Measurements from ENCODE around the gene KLHL6. TPM values are rescaled to one million over a fixed set of nuclear protein-coding genes. Genes with fewer than 3 reads are reported as not detected.

Gene KLHL6
- total and polyA plus RNA-seq, 4 donors, result 0.42 to 3.8 (median 1.0) TPM

DNA sequence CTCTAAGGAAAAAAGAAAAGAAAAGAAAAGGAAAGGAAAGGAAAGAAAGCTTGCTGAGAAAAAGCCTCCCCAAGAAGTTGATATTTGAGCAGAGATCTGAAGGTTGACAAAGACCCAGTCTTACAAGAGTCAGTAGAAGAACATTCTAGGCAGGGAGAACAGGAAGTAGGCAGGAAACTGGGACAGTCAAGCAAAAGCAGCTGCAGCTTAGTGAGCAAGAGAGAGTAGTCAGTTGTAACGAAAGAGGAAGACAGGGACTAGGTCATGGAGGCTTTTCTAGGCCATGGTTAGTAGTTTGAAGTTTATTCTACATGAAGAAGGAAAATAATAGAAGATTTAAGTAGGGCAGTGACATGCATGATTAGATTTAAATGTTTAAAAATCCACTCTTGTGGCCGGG lies 31.8 kb upstream of the KLHL6 start (continued):
- no peak for TF ChIP-seq CTCF (IDR thresholded peaks at IDR 0.05; ENCODE audit: low read depth, low read length, missing input control)
- TF ChIP-seq SP1 (IDR thresholded peaks at IDR 0.05), result no peak
- no peak for TF ChIP-seq NR2F2 (IDR thresholded peaks at IDR 0.05)

- Histone ChIP-seq H3K9me3 (ENCODE audit: control insufficient read depth in 4 of 4, low read length in 3 of 4) (no peaks in the 10 kb centered on the region), H3K9ac (ENCODE audit: low read depth in 1 of 2, low read length in 2 of 2) (no peak overlapping the region), H3K27ac (ENCODE audit: low read depth in 1 of 2, low read length in 2 of 2) (no peak overlapping the region), H3K4me3 (ENCODE audit: low read depth in 1 of 3, low read length in 3 of 3) (no peak overlapping the region), H3K27me3 (ENCODE audit: control insufficient read depth in 4 of 4, insufficient read depth in 4 of 4, low read length in 3 of 4) (no peaks in the 10 kb centered on the region), H3K36me3 (ENCODE audit: control insufficient read depth in 4 of 4, insufficient read depth in 3 of 4, low read depth in 1 of 4, low read length in 3 of 4) (no peaks in the 10 kb centered on the region), H3K4me1 (ENCODE audit: control insufficient read depth in 4 of 4, insufficient read depth in 4 of 4, low read length in 3 of 4) (peaks cover 8 to 32% (median 28%) of the 10 kb centered on the region in 4 donors)
- WGBS, result 82% methylated on average over 5 of the region's 5 CpGs
- no peak for DNase-seq (ENCODE audit: low spot score)
- TF ChIP-seq, protein P1, sequence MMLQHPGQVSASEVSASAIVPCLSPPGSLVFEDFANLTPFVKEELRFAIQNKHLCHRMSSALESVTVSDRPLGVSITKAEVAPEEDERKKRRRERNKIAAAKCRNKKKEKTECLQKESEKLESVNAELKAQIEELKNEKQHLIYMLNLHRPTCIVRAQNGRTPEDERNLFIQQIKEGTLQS (IDR thresholded peaks at IDR 0.05), result no peak
- TF ChIP-seq, protein P2, sequence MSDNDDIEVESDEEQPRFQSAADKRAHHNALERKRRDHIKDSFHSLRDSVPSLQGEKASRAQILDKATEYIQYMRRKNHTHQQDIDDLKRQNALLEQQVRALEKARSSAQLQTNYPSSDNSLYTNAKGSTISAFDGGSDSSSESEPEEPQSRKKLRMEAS (IDR thresholded peaks at IDR 0.05), result no peak
- TF ChIP-seq HNF4G (IDR thresholded peaks at IDR 0.05) (no peak), JUND (IDR thresholded peaks at IDR 0.05) (no peak), GABPA (IDR thresholded peaks at IDR 0.05 in 1 of 2, conservative IDR thresholded peaks at IDR 0.05 in 1 of 2) (no peak), TAF1 (conservative IDR thresholded peaks at IDR 0.05) (no peak), RAD21 (IDR thresholded peaks at IDR 0.05) (no peak)
- TF ChIP-seq, protein P3, sequence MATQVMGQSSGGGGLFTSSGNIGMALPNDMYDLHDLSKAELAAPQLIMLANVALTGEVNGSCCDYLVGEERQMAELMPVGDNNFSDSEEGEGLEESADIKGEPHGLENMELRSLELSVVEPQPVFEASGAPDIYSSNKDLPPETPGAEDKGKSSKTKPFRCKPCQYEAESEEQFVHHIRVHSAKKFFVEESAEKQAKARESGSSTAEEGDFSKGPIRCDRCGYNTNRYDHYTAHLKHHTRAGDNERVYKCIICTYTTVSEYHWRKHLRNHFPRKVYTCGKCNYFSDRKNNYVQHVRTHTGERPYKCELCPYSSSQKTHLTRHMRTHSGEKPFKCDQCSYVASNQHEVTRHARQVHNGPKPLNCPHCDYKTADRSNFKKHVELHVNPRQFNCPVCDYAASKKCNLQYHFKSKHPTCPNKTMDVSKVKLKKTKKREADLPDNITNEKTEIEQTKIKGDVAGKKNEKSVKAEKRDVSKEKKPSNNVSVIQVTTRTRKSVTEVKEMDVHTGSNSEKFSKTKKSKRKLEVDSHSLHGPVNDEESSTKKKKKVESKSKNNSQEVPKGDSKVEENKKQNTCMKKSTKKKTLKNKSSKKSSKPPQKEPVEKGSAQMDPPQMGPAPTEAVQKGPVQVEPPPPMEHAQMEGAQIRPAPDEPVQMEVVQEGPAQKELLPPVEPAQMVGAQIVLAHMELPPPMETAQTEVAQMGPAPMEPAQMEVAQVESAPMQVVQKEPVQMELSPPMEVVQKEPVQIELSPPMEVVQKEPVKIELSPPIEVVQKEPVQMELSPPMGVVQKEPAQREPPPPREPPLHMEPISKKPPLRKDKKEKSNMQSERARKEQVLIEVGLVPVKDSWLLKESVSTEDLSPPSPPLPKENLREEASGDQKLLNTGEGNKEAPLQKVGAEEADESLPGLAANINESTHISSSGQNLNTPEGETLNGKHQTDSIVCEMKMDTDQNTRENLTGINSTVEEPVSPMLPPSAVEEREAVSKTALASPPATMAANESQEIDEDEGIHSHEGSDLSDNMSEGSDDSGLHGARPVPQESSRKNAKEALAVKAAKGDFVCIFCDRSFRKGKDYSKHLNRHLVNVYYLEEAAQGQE (IDR thresholded peaks at IDR 0.05), result no peak
Observed at GRCh38 chr3:183586477-183586876, 31.0 kb upstream of the KLHL6 start.

DNA sequence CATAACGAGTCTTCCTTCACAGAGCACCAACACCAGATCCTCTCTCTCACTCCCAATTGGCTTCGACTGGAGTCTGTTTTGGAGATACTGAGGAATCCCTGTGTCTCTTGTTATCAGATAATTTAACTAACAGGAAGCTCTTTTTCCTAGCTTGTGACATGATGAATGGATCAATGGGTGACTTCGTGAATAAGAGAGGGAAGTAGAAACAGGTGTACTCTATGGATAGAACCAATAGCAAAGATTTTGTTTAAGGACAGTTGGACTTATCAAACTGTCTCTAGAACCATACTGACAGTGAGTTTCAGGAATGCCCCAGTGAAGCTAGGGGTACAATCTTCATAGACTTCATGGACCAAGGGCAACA lies 29.4 kb upstream of the KLHL6 start:
- no peak for DNase-seq (ENCODE audit: low spot score)
- Histone ChIP-seq H3K9me3 (ENCODE audit: control insufficient read depth in 4 of 4, low read length in 3 of 4) (no peaks in the 10 kb centered on the region), H3K4me3 (ENCODE audit: low read depth in 1 of 3, low read length in 3 of 3) (no peak overlapping the region), H3K9ac (ENCODE audit: low read depth in 1 of 2, low read length in 2 of 2) (no peak overlapping the region), H3K27ac (ENCODE audit: low read depth in 1 of 2, low read length in 2 of 2) (no peak overlapping the region), H3K4me1 (ENCODE audit: control insufficient read depth in 4 of 4, insufficient read depth in 4 of 4, low read length in 3 of 4) (peaks cover 8 to 32% (median 30%) of the 10 kb centered on the region in 4 donors), H3K27me3 (ENCODE audit: control insufficient read depth in 4 of 4, insufficient read depth in 4 of 4, low read length in 3 of 4) (no peaks in the 10 kb centered on the region), H3K36me3 (ENCODE audit: control insufficient read depth in 4 of 4, insufficient read depth in 3 of 4, low read depth in 1 of 4, low read length in 3 of 4) (no peaks in the 10 kb centered on the region)
- WGBS, result 69% methylated on average over 3 of the region's 3 CpGs
- TF ChIP-seq RXRA (IDR thresholded peaks at IDR 0.05), result no peak
- no peak for TF ChIP-seq YY1 (IDR thresholded peaks at IDR 0.05)
- TF ChIP-seq RAD21 (IDR thresholded peaks at IDR 0.05), result no peak
- no peak for TF ChIP-seq HNF4A (conservative IDR thresholded peaks at IDR 0.05)
- no peak for TF ChIP-seq GABPA (IDR thresholded peaks at IDR 0.05 in 1 of 2, conservative IDR thresholded peaks at IDR 0.05 in 1 of 2)
- TF ChIP-seq, protein P2 (IDR thresholded peaks at IDR 0.05), result no peak
- TF ChIP-seq, protein P3 (IDR thresholded peaks at IDR 0.05), result no peak
- TF ChIP-seq FOXA2 (IDR thresholded peaks at IDR 0.05), result no peak
- TF ChIP-seq NR2F2 (IDR thresholded peaks at IDR 0.05), result no peak
- no peak for TF ChIP-seq CTCF (IDR thresholded peaks at IDR 0.05; ENCODE audit: low read depth, low read length, missing input control)
- no peak for TF ChIP-seq JUND (IDR thresholded peaks at IDR 0.05)
- no peak for TF ChIP-seq SP1 (IDR thresholded peaks at IDR 0.05)
- no peak for TF ChIP-seq FOXA1 (IDR thresholded peaks at IDR 0.05)
- no peak for TF ChIP-seq HNF4G (IDR thresholded peaks at IDR 0.05)

Measured in liver (tissue), 9 donors.